ENCODE results near the gene KLRF2.

Gene KLRF2

GRCh38 chr12:9881246-9881645 is at the start of gene KLRF2:
Gene KLRF2 (plus strand): TSS chr12:9881489. CDS start chr12:9881596, 107 bp downstream.
- TF ChIP-seq, protein P1, sequence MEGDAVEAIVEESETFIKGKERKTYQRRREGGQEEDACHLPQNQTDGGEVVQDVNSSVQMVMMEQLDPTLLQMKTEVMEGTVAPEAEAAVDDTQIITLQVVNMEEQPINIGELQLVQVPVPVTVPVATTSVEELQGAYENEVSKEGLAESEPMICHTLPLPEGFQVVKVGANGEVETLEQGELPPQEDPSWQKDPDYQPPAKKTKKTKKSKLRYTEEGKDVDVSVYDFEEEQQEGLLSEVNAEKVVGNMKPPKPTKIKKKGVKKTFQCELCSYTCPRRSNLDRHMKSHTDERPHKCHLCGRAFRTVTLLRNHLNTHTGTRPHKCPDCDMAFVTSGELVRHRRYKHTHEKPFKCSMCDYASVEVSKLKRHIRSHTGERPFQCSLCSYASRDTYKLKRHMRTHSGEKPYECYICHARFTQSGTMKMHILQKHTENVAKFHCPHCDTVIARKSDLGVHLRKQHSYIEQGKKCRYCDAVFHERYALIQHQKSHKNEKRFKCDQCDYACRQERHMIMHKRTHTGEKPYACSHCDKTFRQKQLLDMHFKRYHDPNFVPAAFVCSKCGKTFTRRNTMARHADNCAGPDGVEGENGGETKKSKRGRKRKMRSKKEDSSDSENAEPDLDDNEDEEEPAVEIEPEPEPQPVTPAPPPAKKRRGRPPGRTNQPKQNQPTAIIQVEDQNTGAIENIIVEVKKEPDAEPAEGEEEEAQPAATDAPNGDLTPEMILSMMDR (IDR thresholded peaks at IDR 0.05), result no peak
- H3K4me1 ChIP-seq (ENCODE audit: control insufficient read depth in 1 of 2, insufficient read depth in 1 of 2, low read depth in 1 of 2, low read length in 1 of 2), result peaks cover 6 to 8% of the 10 kb centered on the region in 2 experiments

DNA sequence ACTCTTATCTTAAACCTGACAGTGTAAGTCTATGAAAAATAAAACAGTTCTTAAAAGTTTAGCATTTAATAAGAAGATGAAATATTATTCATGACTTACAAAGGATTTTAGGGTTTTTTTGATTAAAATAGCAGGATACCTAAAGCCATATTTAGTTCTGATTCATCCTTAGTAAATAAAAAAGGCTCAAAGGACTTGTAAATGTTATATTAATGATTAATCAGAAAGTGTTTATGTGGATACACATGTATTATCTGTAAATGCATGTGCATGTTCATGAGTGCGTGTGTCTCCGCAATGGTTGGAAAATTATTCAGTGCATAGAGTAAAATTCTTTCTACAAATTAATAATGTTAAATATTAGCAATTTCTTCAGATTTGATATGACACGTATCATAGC is 49.6 kb upstream of the KLRF2 start:
- Histone ChIP-seq H3K9me3 (no peaks in the 10 kb centered on the region), H3K4me3 (ENCODE audit: low read depth in 1 of 2, low read length in 1 of 2) (no peak overlapping the region), H3K27ac (no peak overlapping the region), H3K27me3 (no peaks in the 10 kb centered on the region), H3K4me1 (ENCODE audit: control insufficient read depth in 1 of 2, insufficient read depth in 1 of 2, low read depth in 1 of 2, low read length in 1 of 2) (no peaks in the 10 kb centered on the region), H3K36me3 (no peaks in the 10 kb centered on the region)
- TF ChIP-seq, protein P1 (IDR thresholded peaks at IDR 0.05), result no peak

More at GRCh38 chr12:9881246-9881645, at the start of gene KLRF2:
- Histone ChIP-seq H3K9me3 (no peaks in the 10 kb centered on the region), H3K27ac (no peak within 1 kb of the TSS), H3K36me3 (no peaks in the 10 kb centered on the region), H3K27me3 (no peaks in the 10 kb centered on the region), H3K4me3 (ENCODE audit: low read depth in 1 of 2, low read length in 1 of 2) (no peak within 1 kb of the TSS)

GRCh38 chr12:9843407-9843806 is 37.9 kb upstream of the KLRF2 start:
- TF ChIP-seq, protein P1 (IDR thresholded peaks at IDR 0.05), result no peak
- no peak overlapping the region for H3K4me3 ChIP-seq (ENCODE audit: low read depth in 1 of 2, low read length in 1 of 2)
- H3K4me1 ChIP-seq (ENCODE audit: control insufficient read depth in 1 of 2, insufficient read depth in 1 of 2, low read depth in 1 of 2, low read length in 1 of 2), result no peaks in the 10 kb centered on the region
- H3K27me3 ChIP-seq, result no peaks in the 10 kb centered on the region
- no peaks in the 10 kb centered on the region for H3K9me3 ChIP-seq
- no peak overlapping the region for H3K27ac ChIP-seq
- H3K36me3 ChIP-seq, result no peaks in the 10 kb centered on the region

DNA sequence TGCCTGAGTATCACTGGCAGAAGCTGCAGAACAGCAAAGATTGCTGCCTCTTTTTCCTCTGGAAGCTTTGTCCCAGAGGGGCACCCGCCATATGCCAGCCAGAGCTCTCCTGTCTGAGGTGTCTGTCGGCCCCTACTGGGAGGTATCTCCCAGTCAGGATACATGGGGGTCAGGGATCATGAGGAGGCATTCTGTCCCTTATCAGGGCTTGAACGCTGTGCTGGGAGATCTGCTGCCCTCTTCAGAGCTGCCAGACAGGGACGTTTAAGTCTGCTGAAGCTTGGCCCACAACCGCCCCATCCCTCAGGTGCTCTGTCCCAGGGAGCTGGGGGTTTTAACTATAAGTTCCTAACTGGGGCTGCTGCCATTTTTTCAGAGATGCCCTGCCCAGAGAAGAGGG is 32.4 kb upstream of the KLRF2 start:
- H3K4me3 ChIP-seq (ENCODE audit: low read depth in 1 of 2, low read length in 1 of 2), result no peak overlapping the region
- H3K9me3 ChIP-seq, result no peaks in the 10 kb centered on the region
- no peak overlapping the region for H3K27ac ChIP-seq
- no peaks in the 10 kb centered on the region for H3K4me1 ChIP-seq (ENCODE audit: control insufficient read depth in 1 of 2, insufficient read depth in 1 of 2, low read depth in 1 of 2, low read length in 1 of 2)
- H3K27me3 ChIP-seq, result no peaks in the 10 kb centered on the region
- peaks cover 21% of the 10 kb centered on the region for H3K36me3 ChIP-seq
- TF ChIP-seq, protein P1 (IDR thresholded peaks at IDR 0.05), result no peak

- no peaks in the 10 kb centered on the region for H3K9me3 ChIP-seq
- TF ChIP-seq, protein P1 (IDR thresholded peaks at IDR 0.05), result no peak
- H3K4me3 ChIP-seq (ENCODE audit: low read depth in 1 of 2, low read length in 1 of 2), result no peak overlapping the region
- no peak overlapping the region for H3K27ac ChIP-seq
- peaks cover 1 to 2% of the 10 kb centered on the region in 2 experiments for H3K4me1 ChIP-seq (ENCODE audit: control insufficient read depth in 1 of 2, insufficient read depth in 1 of 2, low read depth in 1 of 2, low read length in 1 of 2)
- no peaks in the 10 kb centered on the region for H3K27me3 ChIP-seq
- peaks cover 34% of the 10 kb centered on the region for H3K36me3 ChIP-seq
These were observed 30.2 kb upstream of the KLRF2 start for GRCh38 chr12:9851050-9851449.

GRCh38 chr12:9851927-9852326 is 29.4 kb upstream of the KLRF2 start:
- Histone ChIP-seq H3K27ac (no peak overlapping the region), H3K4me1 (ENCODE audit: control insufficient read depth in 1 of 2, insufficient read depth in 1 of 2, low read depth in 1 of 2, low read length in 1 of 2) (peaks cover 10 to 11% of the 10 kb centered on the region in 2 experiments), H3K4me3 (ENCODE audit: low read depth in 1 of 2, low read length in 1 of 2) (no peak overlapping the region), H3K9me3 (no peaks in the 10 kb centered on the region), H3K36me3 (peaks cover 34% of the 10 kb centered on the region), H3K27me3 (no peaks in the 10 kb centered on the region)
- TF ChIP-seq, protein P1 (IDR thresholded peaks at IDR 0.05), result no peak
